Adipocyte (in vitro differentiated cells): ENCODE results near the gene TNXB.
"Not testable (repeated sequence)": the region's sequence is repeated elsewhere in the genome, so short reads cannot be mapped to it uniquely, and the experiment has no call there.

Experiments used
- DNase-seq: peaks from one replicate; pipeline ENCODE4 v3.0.0-alpha.2; 2015; ENCODE audit warnings: low read depth
- H3K27me3 ChIP-seq: replicated peaks from 2 replicates; pipeline ENCODE4 v1.7.0; 2013; ENCODE audit warnings: mild to moderate bottlenecking, low read length, moderate library complexity; ENCODE audit not compliant: control insufficient read depth, insufficient read depth
- H3K36me3 ChIP-seq: 2 replicates; pipeline ENCODE4 v1.7.0; 2013; ENCODE audit warnings: low read length, mild to moderate bottlenecking, moderate library complexity; ENCODE audit not compliant: control insufficient read depth, insufficient read depth, severe bottlenecking
- H3K4me1 ChIP-seq: 2 replicates; pipeline ENCODE4 v1.7.0; 2013; ENCODE audit warnings: mild to moderate bottlenecking, low read length, moderate library complexity; ENCODE audit not compliant: control insufficient read depth, insufficient read depth
- H3K4me3 ChIP-seq: 2 replicates; pipeline ENCODE4 v1.7.0; 2013; ENCODE audit warnings: mild to moderate bottlenecking, low read length, moderate library complexity
- H3K9ac ChIP-seq: 2 replicates; pipeline ENCODE4 v1.7.0; 2013; ENCODE audit warnings: mild to moderate bottlenecking, low read length, moderate library complexity
- H3K9me3 ChIP-seq: 2 replicates; pipeline ENCODE4 v1.7.0; 2013; ENCODE audit warnings: mild to moderate bottlenecking, low read length, moderate library complexity; ENCODE audit not compliant: control insufficient read depth

Gene TNXB

DNA sequence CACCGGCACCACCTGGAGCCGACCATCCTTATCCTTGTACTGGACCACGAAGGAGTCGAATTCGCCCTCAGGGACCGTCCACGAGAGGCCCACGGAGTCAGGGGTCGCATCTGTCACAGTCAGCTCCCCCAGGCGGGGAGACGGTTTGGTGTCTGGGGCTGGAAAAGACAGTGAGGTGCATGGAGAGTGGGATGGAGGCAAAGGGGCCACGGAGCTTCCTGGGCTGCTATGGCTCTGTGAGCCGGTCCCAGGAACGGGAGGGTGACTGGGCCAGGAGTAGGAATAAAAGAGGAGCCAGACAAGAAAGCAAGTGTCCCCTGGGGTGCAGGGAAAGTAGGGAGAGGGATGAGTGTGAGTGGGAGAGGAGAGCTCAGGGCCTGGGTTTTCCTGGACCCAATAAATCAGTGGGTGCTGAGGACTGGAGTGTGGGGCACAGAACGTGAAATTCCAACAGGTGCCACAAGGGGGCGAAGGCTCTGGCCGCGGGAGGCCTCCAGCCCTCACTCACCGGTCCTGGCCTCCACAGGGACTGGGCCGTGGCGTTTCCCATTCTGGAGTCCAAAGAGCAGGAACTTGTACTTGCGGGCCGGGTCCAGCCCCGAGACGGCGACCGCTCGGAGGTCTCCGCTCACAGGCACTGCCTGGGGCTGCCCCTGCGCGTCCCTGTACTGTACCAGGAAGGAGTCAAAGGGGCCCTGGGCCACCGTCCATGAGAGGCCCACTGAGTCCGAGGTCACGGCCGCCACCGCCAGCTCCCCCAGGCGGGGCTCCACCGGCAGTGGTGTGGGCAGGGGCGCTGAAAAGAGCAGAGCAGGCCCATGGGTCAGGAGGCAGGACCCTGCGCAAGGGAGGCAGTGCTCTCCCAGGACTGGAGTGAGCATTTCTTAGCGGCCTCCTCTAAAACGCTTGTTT lies 61.0 kb downstream of the TNXB start:
- no peaks in the 10 kb centered on the region for H3K36me3 ChIP-seq
- H3K4me3 ChIP-seq = no peak overlapping the region
- DNase-seq = peak; percentile 77
- H3K4me1 ChIP-seq = peaks cover 22% of the 10 kb centered on the region
- peak overlapping the region; percentile 78 for H3K9ac ChIP-seq
- H3K27me3 ChIP-seq = no peaks in the 10 kb centered on the region
- no peaks in the 10 kb centered on the region for H3K9me3 ChIP-seq

DNA sequence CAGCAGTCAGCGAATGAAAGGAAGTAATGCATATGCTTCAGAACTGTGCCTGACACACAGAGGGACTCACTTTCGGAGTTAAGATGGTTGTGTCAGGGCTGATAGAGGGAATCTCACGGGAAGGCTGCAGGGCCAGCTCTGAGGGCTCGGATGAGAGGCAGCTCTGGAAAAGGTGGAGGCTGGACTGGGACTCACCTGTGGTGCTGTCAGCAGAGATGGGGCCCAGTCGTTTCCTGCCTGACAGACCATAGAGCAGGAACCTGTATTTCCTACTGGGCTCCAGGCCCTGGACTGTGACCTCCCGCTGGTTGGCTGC lies 61.6 kb downstream of the TNXB start:
- Histone ChIP-seq H3K9ac (peak overlapping the region; percentile 78), H3K27me3 (no peaks in the 10 kb centered on the region), H3K4me3 (no peak overlapping the region), H3K36me3 (no peaks in the 10 kb centered on the region), H3K4me1 (peaks cover 22% of the 10 kb centered on the region), H3K9me3 (no peaks in the 10 kb centered on the region)
- no peak for DNase-seq

DNA sequence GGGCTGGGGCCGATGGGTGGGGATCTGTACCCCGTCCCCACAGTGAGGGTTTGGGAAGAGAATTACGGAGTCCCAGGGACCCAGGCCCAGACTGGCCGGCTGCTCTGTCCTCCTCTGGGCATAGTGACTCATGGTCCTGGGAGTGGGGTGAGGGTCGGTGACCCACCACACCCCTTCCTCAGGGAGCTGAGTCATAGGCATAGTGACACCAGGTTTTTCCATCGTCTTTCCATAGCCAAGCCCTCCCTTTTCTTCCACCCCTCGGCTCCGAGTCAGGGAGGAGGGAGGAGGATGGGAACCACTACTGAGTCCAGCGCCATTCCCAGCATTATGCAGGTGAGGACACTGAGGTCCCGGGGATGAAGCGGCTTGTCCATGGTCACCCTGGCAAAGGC lies 62.1 kb downstream of the TNXB start:
- H3K27me3 ChIP-seq = no peaks in the 10 kb centered on the region
- H3K4me1 ChIP-seq = peaks cover 22% of the 10 kb centered on the region
- H3K4me3 ChIP-seq = no peak overlapping the region
- peak overlapping the region; percentile 78 for H3K9ac ChIP-seq
- H3K9me3 ChIP-seq = no peaks in the 10 kb centered on the region
- no peaks in the 10 kb centered on the region for H3K36me3 ChIP-seq
- peak; percentile 30 for DNase-seq

DNA sequence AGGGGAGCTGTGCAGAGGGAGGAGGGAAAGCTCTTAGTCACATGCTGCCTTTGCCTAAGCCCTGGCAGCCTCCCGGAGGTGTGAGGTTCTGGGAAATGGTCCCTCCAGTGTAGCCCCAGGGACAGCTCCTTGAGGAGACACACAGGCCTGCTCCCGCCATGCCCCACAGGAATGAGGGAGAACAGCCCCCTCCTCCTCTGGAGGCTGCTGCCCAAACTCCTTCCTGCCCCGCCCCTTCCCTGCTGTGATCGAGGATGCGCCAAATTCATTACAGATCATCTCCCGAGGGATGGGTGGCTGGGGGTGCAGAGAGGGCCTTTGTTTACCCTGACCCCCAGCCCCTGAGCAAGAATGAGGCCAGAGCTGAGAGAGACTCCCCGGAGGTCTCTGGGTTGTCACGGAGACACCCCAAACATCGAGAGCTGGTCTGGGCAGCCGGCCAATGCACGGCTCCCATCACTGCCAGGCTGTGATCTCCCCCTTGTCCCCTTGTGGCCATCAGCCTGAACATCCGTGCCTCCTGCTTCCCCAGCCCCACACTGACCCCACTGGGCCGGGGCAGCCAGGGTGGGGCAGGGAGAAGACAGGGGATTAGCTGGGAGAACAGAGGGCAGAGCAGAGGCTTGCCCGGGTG lies 62.6 kb downstream of the TNXB start:
- Histone ChIP-seq H3K4me1 (peaks cover 22% of the 10 kb centered on the region), H3K4me3 (peak overlapping the region; percentile 40), H3K27me3 (no peaks in the 10 kb centered on the region), H3K36me3 (no peaks in the 10 kb centered on the region), H3K9ac (peak overlapping the region; percentile 78), H3K9me3 (no peaks in the 10 kb centered on the region)
- DNase-seq = peak; percentile 10

DNA sequence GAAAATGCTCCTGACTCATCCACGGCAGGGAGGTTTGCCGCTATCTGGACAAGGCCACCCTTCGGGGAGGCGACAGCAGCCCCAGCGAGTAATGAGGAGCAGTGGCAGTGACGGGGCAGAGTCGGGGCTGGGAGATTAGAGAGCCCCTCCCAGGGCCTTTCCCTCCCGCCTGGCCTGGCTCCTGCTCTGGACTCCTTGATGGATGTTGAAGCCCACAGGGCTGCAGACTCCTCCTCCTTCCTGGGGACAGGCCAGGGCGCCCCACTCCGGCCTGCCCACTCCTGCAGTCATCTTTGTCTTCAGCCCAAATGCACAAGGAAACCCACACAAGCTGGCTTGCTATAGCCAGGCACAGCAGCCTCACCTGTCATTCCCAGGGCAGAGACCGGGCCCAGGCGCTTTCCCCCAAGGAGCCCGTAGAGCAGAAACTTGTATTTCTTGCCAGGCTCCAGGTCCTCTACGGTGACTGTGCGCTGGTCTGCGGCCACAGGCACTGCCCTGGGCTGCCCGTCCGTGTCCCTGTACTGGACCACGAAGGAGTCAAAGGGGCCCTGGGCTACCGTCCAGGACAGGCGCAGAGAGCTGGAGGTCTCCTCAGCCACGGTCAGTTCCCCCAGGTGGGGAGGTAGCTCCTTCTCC lies 63.2 kb downstream of the TNXB start:
- H3K4me3 ChIP-seq = peak overlapping the region; percentile 40
- no peaks in the 10 kb centered on the region for H3K9me3 ChIP-seq
- DNase-seq = no peak
- peaks cover 22% of the 10 kb centered on the region for H3K4me1 ChIP-seq
- H3K27me3 ChIP-seq = no peaks in the 10 kb centered on the region
- H3K9ac ChIP-seq = peak overlapping the region; percentile 78
- no peaks in the 10 kb centered on the region for H3K36me3 ChIP-seq

DNA sequence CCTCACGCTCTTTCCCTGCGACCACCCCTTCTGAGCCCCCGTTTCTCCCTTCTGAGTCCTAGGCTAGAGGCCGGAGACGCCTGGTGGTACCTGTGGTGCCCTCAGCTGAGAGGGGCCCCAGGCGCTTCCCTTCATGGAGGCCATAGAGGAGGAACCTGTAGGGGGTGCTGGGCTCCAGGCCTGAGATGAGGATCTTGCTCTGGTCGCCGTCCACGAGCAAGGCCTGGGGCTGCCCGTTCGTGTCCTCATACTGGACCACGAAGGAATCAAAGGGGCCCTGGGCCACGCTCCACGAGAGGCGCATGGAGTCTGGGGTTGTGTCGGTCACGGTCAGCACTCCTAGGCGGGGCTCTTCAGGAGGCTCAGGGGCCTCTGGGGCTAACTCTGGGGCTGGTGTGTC lies 64.2 kb downstream of the TNXB start:
- H3K4me3 ChIP-seq, H3K9me3 ChIP-seq, H3K27me3 ChIP-seq, H3K9ac ChIP-seq, DNase-seq, H3K36me3 ChIP-seq: not testable (repeated sequence)
- H3K4me1 ChIP-seq = peaks cover 22% of the 10 kb centered on the region

DNA sequence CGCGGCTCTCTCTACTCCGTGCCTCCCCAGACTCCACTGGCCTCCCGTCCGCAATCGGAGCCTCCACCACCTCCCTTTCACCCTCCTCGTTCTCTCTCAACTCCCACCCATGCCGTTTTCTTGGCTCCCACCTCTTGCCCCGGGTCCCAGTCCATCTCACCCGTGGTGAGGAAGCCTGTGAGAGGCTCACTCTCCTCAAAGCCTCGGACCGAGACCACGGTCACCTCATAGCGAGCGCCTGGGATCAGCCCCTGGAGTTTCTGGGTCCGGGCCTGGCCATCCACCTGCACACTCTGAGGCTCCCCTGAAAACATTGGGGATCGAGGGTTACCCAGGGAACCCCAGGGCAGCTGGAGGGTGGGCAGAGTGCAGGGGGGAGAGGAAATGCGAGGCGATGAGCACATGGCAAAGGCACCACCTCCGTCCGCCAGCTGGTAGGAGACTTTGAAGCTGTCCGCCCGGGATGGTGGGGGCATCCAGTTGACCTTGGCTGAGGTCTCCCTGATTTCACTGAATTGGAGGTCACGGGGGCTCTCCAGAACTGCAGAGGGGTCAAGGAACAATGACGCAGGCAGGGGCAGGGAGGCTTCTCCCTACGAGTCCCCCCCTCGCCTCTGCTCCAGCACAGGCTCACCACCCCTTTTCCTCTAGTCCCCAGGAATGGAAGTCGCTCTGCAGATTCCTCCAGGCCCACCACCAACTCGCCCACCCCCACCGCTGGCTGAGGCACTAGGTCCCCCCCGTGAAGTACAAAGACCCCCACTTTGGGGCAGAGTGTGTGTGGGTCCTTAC lies 65.4 kb downstream of the TNXB start:
- H3K4me3 ChIP-seq, H3K36me3 ChIP-seq, H3K9ac ChIP-seq, H3K27me3 ChIP-seq, H3K9me3 ChIP-seq, DNase-seq: not testable (repeated sequence)
- peaks cover 22% of the 10 kb centered on the region for H3K4me1 ChIP-seq

DNA sequence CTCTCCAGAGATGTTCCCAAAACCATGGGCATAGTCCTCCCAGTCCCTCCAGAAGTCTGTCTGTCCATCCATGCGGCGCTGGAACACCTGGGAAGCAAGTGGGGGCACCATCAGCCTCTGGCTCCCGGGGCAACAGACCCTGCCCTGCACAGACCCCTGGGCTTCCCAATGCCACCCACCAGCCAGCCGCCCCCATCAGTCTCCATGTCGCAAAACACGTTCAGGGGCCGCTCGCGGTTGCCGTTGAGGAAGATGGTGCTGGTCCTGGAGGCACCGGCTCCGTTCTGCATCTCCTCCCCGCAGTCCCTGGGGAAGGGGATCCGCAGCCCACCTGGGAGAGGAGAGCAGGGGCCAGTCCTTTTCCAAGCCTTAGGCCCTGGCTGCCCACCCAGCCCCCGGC lies 66.9 kb downstream of the TNXB start:
- H3K27me3 ChIP-seq, DNase-seq, H3K9ac ChIP-seq, H3K9me3 ChIP-seq, H3K36me3 ChIP-seq, H3K4me3 ChIP-seq: not testable (repeated sequence)
- H3K4me1 ChIP-seq = peaks cover 13% of the 10 kb centered on the region

DNA sequence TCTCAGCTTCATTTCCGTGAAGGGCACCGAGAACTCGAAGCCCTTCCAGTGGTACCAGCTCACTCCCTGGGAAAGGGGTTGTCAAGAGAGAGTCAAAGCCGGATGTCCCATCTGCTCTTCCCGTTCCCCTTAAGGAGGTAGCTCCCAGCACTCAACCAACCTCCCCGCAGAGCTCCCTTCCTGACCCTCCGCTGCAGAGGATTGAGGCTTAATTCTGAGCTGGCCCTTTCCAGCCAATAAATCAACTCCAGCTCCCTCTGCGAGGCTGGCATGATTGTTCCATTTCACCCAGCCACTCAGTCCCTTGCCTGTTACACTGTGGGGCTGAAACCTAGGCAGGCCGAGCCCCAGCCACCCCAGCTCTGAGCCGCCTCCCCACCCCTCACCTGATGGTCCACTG lies 67.8 kb downstream of the TNXB start:
- DNase-seq, H3K4me1 ChIP-seq, H3K9me3 ChIP-seq, H3K9ac ChIP-seq, H3K4me3 ChIP-seq, H3K27me3 ChIP-seq, H3K36me3 ChIP-seq: not testable (repeated sequence)

DNA sequence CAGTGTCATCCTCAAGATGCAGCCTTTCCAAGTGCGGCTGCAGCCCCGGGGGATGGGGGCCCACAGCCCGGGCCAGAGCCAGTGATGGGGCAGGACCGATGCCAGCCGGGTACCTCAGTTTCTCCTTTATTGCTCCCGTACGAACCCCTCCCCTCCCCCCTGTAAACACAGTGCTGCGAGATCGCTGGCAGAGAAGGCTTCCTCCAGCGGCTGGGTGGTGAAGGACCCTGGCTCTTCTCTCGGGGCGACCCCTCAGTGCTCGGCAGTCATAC lies 68.2 kb downstream of the TNXB start:
- not testable (repeated sequence) for H3K36me3 ChIP-seq, H3K9ac ChIP-seq, H3K9me3 ChIP-seq, DNase-seq, H3K4me3 ChIP-seq, H3K4me1 ChIP-seq, H3K27me3 ChIP-seq
